ENCODE measurements around the gene ZBED4. TPM values are rescaled to one million over a fixed set of nuclear protein-coding genes. Genes with fewer than 3 reads are reported as not detected.
A peak's percentile ranks its signal among the peaks of the same experiment; 100 is the strongest.

The ZBED4 gene
- total and polyA plus RNA-seq, 2 experiments from 2014 or later, result 8.5 to 31.9 TPM

DNA sequence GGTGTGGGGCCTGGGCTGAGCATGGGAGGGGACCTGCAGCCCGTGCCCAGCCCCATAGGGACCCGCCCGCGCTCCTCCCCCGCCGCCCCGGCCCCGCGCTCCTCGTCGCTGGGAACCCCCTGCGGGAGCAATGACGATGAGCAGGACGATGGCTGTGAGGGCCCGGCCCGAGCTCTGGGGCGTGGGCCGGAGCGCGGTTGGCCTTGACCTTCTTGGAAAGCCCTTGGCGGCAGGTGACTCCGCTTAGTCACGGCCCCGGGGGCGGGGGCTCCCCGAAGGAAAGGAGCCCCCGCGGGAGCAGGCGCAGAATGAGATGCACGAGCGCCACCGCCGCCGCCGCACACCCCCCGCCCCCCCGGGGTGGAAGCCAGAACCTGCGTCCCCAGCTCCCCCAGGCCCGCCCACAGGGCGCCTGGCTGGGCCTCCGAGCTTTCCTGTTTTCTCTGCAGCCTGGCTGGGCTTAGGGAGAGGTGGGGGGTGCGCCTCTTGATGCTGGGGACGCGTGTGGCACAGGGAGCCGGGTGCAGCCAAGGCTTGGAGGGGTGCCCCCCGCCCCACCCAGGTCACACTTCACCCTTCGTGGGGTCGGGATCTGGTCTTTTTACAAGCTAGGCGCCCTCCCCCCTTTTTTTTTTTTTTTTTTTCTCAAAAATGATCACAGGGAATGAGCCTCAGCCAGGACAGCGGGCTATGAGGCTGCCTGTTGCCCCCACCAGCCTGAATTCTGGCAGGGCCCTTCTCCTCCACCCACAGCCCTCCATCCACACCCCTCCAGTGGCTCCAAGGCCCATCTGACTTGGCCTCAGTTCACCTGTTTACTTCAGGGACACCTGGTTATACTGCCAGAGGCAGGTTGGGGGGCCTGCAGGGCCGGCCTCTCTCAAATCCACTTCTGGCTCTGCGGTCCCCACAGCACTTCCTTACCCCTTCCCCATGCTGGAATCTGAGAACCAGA, 82.7 kb downstream of the ZBED4 start:
- ATAC-seq (peak; percentile 74), DNase-seq (ENCODE audit: low spot score) (peak; percentile 79)
- Histone ChIP-seq H3K4me1 (ENCODE audit: insufficient read depth) (peaks cover 10% of the 10 kb centered on the region; the same call in 1 of the 2 replicates), H3K9me2 (ENCODE audit: insufficient read depth) (no peaks in the 10 kb centered on the region), H3K4me3 (peak overlapping the region; percentile 63), H3F3A (replicated peaks; ENCODE audit: low read depth) (no peaks in the 10 kb centered on the region), H3K27me3 (ENCODE audit: insufficient read depth) (no peaks in the 10 kb centered on the region), H3K4me2 (peak overlapping the region; percentile 83), H3K79me2 (replicated peaks; ENCODE audit: insufficient read depth) (no peaks in the 10 kb centered on the region), H3K27ac (ENCODE audit: low read depth) (no peak overlapping the region), H2AFZ (0 out of 2 replicates have a peak overlapping the region, but pooled peaks have one; percentile 72), H3K36me3 (ENCODE audit: insufficient read depth) (no peaks in the 10 kb centered on the region), H4K20me1 (replicated peaks; ENCODE audit: insufficient read depth) (no peaks in the 10 kb centered on the region)
- Mint-ChIP-seq H3K4me3 (peak overlapping the region; percentile 62), H3K9me3 (peaks cover 8% of the 10 kb centered on the region; the same call in 2 of the 3 replicates), H3K36me3 (ENCODE audit: low read depth) (peaks cover 3% of the 10 kb centered on the region; the same call in 1 of the 3 replicates), H3K27me3 (ENCODE audit: insufficient read depth, low read depth, poor library complexity) (peaks cover 6% of the 10 kb centered on the region), H3K4me1 (peaks cover 5% of the 10 kb centered on the region; the same call in 2 of the 3 replicates), H3K27ac (no peak overlapping the region)
- TF ChIP-seq, protein P1, sequence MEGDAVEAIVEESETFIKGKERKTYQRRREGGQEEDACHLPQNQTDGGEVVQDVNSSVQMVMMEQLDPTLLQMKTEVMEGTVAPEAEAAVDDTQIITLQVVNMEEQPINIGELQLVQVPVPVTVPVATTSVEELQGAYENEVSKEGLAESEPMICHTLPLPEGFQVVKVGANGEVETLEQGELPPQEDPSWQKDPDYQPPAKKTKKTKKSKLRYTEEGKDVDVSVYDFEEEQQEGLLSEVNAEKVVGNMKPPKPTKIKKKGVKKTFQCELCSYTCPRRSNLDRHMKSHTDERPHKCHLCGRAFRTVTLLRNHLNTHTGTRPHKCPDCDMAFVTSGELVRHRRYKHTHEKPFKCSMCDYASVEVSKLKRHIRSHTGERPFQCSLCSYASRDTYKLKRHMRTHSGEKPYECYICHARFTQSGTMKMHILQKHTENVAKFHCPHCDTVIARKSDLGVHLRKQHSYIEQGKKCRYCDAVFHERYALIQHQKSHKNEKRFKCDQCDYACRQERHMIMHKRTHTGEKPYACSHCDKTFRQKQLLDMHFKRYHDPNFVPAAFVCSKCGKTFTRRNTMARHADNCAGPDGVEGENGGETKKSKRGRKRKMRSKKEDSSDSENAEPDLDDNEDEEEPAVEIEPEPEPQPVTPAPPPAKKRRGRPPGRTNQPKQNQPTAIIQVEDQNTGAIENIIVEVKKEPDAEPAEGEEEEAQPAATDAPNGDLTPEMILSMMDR (conservative IDR thresholded peaks at IDR 0.05; ENCODE audit: low read depth in 2 of 2), result no peak
- TF ChIP-seq ZNF331 (CRISPR knock-in tag; IDR thresholded peaks at IDR 0.05; ENCODE audit: low read depth), result no peak
- no peak for TF ChIP-seq EZH2phosphoT487 (IDR thresholded peaks at IDR 0.05; ENCODE audit: unreplicated experiment)
- no peak for TF ChIP-seq JUNB (IDR thresholded peaks at IDR 0.05; ENCODE audit: unreplicated experiment)
- TF ChIP-seq, protein P2, sequence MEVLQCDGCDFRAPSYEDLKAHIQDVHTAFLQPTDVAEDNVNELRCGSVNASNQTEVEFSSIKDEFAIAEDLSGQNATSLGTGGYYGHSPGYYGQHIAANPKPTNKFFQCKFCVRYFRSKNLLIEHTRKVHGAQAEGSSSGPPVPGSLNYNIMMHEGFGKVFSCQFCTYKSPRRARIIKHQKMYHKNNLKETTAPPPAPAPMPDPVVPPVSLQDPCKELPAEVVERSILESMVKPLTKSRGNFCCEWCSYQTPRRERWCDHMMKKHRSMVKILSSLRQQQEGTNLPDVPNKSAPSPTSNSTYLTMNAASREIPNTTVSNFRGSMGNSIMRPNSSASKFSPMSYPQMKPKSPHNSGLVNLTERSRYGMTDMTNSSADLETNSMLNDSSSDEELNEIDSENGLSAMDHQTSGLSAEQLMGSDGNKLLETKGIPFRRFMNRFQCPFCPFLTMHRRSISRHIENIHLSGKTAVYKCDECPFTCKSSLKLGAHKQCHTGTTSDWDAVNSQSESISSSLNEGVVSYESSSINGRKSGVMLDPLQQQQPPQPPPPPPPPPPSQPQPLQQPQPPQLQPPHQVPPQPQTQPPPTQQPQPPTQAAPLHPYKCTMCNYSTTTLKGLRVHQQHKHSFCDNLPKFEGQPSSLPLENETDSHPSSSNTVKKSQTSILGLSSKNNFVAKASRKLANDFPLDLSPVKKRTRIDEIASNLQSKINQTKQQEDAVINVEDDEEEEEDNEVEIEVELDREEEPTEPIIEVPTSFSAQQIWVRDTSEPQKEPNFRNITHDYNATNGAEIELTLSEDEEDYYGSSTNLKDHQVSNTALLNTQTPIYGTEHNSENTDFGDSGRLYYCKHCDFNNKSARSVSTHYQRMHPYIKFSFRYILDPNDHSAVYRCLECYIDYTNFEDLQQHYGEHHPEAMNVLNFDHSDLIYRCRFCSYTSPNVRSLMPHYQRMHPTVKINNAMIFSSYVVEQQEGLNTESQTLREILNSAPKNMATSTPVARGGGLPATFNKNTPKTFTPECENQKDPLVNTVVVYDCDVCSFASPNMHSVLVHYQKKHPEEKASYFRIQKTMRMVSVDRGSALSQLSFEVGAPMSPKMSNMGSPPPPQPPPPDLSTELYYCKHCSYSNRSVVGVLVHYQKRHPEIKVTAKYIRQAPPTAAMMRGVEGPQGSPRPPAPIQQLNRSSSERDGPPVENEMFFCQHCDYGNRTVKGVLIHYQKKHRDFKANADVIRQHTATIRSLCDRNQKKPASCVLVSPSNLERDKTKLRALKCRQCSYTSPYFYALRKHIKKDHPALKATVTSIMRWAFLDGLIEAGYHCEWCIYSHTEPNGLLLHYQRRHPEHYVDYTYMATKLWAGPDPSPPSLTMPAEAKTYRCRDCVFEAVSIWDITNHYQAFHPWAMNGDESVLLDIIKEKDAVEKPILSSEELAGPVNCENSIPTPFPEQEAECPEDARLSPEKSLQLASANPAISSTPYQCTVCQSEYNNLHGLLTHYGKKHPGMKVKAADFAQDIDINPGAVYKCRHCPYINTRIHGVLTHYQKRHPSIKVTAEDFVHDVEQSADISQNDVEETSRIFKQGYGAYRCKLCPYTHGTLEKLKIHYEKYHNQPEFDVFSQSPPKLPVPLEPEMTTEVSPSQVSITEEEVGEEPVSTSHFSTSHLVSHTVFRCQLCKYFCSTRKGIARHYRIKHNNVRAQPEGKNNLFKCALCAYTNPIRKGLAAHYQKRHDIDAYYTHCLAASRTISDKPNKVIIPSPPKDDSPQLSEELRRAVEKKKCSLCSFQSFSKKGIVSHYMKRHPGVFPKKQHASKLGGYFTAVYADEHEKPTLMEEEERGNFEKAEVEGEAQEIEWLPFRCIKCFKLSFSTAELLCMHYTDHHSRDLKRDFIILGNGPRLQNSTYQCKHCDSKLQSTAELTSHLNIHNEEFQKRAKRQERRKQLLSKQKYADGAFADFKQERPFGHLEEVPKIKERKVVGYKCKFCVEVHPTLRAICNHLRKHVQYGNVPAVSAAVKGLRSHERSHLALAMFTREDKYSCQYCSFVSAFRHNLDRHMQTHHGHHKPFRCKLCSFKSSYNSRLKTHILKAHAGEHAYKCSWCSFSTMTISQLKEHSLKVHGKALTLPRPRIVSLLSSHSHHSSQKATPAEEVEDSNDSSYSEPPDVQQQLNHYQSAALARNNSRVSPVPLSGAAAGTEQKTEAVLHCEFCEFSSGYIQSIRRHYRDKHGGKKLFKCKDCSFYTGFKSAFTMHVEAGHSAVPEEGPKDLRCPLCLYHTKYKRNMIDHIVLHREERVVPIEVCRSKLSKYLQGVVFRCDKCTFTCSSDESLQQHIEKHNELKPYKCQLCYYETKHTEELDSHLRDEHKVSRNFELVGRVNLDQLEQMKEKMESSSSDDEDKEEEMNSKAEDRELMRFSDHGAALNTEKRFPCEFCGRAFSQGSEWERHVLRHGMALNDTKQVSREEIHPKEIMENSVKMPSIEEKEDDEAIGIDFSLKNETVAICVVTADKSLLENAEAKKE (CRISPR knock-in tag; IDR thresholded peaks at IDR 0.05), result no peak
- TF ChIP-seq, protein P3, sequence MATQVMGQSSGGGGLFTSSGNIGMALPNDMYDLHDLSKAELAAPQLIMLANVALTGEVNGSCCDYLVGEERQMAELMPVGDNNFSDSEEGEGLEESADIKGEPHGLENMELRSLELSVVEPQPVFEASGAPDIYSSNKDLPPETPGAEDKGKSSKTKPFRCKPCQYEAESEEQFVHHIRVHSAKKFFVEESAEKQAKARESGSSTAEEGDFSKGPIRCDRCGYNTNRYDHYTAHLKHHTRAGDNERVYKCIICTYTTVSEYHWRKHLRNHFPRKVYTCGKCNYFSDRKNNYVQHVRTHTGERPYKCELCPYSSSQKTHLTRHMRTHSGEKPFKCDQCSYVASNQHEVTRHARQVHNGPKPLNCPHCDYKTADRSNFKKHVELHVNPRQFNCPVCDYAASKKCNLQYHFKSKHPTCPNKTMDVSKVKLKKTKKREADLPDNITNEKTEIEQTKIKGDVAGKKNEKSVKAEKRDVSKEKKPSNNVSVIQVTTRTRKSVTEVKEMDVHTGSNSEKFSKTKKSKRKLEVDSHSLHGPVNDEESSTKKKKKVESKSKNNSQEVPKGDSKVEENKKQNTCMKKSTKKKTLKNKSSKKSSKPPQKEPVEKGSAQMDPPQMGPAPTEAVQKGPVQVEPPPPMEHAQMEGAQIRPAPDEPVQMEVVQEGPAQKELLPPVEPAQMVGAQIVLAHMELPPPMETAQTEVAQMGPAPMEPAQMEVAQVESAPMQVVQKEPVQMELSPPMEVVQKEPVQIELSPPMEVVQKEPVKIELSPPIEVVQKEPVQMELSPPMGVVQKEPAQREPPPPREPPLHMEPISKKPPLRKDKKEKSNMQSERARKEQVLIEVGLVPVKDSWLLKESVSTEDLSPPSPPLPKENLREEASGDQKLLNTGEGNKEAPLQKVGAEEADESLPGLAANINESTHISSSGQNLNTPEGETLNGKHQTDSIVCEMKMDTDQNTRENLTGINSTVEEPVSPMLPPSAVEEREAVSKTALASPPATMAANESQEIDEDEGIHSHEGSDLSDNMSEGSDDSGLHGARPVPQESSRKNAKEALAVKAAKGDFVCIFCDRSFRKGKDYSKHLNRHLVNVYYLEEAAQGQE (IDR thresholded peaks at IDR 0.05; ENCODE audit: unreplicated experiment), result no peak
- peak; percentile 47; the same call in 1 of the 2 replicates for TF ChIP-seq POLR2AphosphoS5 (IDR thresholded peaks at IDR 0.05; ENCODE audit: low read depth)
